ENCODE measurements around the gene FBXL13.
"Not testable (repeated sequence)": the region's sequence is repeated elsewhere in the genome, so short reads cannot be mapped to it uniquely, and the experiment has no call there.

- TF ChIP-seq CTCF (conservative IDR thresholded peaks at IDR 0.05 in 1 of 2, IDR thresholded peaks at IDR 0.05 in 1 of 2; ENCODE audit: extremely low read depth in 1 of 2, insufficient read depth in 1 of 2, low read depth in 1 of 2, low read length in 2 of 2); EZH2 (IDR thresholded peaks at IDR 0.05; ENCODE audit: borderline replicate concordance, low read length): not testable (repeated sequence)
Observed at GRCh38 chr7:102795987-102796595, 278.5 kb downstream of the FBXL13 start.

Data from mammary epithelial cell (primary cell).